ENCODE data around the gene UTP3.

- TF ChIP-seq CTCF (IDR thresholded peaks at IDR 0.05; ENCODE audit: low read depth, low read length) (no peak), POLR2A (IDR thresholded peaks at IDR 0.05; ENCODE audit: extremely low read depth, insufficient read length) (no peak)
Measured at GRCh38 chr4:70688795-70689231, 481 bp downstream of the UTP3 start.

All from NB4 (cell line).